HG02870 (cell line): ENCODE data around the gene NPTN.
"Not testable (repeated sequence)": the region's sequence is repeated elsewhere in the genome, so short reads cannot be mapped to it uniquely, and the experiment has no call there.

Experiments
- ATAC-seq: cut with Tn5 transposase; IDR thresholded peaks from one replicate; pipeline ENCODE4 v1.9.1; 2021; ENCODE audit warnings: mild to moderate bottlenecking, moderate library complexity; ENCODE audit not compliant: unreplicated experiment

NPTN gene

GRCh38 chr15:73601451-73602445 is 31.4 kb downstream of the NPTN start:
- ATAC-seq: no peak

GRCh38 chr15:73600413-73601335 is 32.5 kb downstream of the NPTN start:
- no peak for ATAC-seq

- ATAC-seq: no peak
Observed at GRCh38 chr15:73599934-73600333, 33.3 kb downstream of the NPTN start.

DNA sequence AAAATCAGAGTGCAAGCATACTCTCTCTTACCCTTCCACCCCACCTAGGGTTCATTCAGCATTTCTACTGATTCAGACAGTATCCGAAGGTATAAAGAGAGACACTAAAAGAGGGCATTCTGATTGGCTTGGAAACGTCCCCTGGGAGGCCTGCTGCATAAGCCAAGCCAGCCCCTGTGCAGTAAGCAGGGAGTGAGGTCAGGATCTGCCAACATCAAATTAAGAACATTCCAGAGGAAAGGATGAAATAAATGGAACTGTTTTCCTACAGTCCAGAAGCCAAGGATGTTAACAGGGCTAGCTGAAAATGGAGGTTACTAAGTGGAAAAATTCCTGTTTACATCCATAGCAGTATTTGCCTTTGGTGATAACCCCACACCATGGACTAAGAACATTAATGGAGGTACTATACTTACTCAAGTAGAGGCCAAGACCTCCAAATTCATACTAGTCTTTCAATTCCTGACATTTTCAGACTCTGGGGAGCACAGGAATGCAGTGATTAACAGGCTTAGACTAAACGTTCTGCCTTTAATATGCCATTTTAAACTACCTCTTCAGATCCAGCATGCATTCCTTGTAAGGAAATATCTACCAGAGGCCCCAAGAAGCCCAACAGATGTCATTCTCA is 34.5 kb downstream of the NPTN start:
- ATAC-seq: no peak

- ATAC-seq: no peak
Observed at GRCh38 chr15:73597036-73597638, 36.1 kb downstream of the NPTN start.

- ATAC-seq: no peak
Observed at GRCh38 chr15:73596174-73596573, 37.0 kb downstream of the NPTN start.

DNA sequence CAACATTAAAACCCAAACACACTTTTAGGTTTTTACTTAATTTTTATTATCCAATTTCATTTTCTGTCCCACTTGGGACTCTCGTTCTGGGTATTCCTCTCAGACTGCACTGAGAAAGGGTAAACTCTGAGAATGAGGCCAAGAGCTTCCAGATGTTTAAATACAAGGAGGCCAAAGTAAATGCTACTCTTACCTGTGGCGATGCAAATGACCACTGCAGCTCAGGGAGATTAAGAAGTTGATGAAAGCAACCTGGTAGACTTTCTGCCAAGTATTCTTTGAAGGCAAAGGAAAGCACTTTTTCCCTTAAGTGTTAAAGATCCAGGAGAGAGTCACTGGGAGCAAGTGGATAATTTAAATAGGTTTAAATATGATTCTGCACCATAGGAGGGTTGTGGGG is 39.1 kb downstream of the NPTN start:
- no peak for ATAC-seq

DNA sequence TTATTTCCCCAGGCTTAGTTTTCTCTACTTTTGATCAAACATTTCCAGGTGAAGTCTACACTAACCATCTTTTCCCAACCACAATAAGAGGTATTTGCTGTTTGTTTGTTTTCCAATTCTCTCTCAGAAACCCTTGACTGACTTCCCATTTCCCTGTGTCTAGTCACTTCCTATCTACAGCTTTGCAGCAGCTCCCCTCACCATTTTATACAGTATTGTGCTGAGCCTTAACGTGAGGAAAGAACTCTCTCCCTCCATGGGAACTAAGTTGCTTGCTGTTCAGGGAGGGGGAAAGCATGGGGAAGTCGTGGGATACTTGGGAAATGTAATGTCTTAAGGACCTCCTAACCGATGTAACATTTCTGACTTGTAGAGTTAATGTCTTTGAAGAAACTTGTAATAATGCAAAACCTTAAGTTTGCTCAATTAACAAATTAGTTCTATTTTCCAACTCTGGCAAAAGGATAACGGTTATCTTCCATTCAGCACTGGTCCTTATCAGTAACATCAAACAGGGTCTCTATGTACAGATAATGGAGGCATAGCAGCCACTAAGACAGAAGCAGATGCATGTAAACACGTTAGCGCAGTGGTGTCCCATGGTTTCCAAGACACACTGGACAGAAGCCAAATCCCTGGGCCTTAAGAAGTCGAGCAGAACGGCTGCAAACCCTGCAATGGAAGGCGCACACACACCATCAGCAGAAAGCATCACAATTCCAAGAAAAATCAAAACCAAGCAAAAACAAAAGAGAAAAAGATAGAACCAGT is 39.7 kb downstream of the NPTN start:
- ATAC-seq: no peak

DNA sequence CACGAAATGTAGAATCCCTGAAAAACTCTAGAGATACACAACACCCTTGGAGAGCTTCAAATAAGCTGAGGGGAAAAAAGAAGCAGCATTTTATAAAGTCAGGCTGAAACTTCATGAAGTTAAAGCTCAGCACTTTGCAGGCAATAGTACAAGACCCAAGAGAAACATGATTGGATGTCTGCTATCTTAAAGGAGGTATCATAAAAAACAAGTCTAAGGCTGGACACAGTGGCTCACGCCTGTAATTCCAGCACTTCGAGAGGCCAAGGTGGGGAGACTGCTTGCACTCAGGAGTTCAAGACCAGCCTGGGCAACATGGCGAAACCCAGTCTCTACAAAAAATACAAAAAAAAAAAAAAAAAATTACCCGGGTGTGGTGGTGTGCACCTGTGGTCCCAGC is 42.9 kb downstream of the NPTN start:
- no peak for ATAC-seq

- no peak for ATAC-seq
Observed at GRCh38 chr15:73589766-73590165, 43.4 kb downstream of the NPTN start.

GRCh38 chr15:73585871-73586654 is 47.1 kb downstream of the NPTN start:
- no peak for ATAC-seq

DNA sequence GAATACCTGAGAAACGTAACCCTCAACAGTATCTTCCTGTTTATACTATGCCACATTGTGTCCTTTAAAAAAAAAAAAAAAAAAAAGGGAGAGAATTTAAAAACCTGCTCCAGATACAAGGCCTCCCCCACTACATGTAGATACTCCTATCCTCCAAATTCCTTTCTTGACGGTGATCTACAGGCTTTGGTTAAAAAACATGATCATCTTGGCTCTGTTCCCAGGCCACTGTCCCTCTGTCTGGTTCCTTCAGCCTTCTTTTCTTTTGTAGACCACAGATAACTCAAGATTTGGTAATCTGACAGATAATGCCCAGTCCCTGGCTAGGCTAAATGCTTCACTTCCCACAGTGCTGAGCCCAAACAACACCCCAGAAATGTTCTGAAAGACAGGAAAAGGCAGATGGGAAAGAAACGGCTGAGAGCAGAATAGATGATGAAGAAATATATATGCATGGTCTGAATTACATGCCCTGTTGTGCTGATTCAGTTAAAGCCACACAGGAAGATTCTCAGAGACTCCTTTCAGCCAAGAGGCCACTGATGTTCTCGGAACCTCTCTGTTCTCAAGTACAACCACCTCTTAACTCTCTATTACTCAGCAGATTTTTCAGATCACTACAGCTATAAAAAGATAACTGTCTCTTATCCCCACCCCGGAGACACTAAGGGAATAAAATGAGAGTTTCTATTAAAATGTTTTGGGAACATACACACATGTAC is 48.3 kb downstream of the NPTN start:
- no peak for ATAC-seq

DNA sequence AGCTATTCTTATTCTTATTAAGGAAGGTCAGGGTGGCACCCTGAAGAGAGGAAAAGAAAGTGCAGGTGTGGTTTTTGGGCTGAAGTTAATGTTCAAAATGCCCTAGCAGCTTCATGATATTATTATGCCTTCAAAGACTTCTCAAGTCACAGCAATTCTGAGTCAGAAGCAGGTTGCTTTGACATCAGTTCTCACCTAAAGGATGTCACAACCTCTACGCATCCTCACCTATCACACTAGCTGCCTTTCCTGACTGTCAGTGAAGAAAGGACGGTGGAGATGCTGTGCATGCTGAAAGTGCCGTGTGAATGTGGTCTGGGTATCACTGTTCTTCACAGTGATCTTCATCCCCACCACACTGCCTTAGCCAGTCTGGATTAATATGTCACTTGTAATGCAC is 49.6 kb downstream of the NPTN start:
- no peak for ATAC-seq

DNA sequence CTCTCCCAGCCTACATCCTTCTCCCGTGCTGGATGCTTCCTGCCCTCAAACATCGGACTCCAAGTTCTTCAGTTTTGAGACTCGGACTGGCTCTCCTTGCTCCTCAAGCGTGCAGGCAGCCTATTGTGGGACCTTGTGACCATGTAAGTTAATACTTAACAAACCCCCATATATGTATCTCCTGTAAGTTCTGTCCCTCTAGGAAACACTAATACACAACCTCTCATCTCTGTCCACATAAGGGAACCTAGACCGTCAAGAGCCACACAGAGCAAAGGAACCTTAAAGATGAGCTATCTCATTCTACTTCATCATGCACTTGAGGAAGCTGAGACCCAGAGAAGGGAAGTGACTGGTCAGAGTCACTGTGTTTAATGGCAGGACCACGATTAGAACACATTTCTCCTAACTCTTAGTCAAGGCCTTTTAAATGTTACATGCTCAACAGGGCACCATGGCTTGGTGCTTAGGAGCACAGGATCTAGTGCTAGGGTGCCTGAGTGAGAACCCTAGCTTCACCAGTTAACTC is 50.3 kb downstream of the NPTN start:
- no peak for ATAC-seq

DNA sequence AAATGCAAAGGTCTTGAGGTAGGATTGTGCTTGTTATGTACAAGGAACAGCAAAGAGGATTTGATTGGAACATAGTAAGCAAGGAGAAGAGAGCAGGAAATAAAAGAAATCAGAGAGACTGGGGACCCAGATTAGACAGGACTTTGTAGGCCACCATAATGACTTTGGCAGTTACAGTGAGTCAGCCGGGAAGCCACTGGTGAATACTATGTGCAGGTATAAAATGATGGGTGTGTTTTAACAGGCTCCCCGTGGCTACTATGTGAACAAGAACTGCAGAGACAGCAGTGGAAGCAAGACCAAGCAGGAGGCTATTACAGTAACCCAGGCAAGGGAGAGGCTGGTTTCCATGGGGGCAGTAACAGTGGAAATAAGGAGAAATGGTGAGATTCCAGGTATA is 55.2 kb downstream of the NPTN start:
- ATAC-seq: no peak

GRCh38 chr15:73577593-73577992 is 55.6 kb downstream of the NPTN start:
- ATAC-seq: not testable (repeated sequence)

DNA sequence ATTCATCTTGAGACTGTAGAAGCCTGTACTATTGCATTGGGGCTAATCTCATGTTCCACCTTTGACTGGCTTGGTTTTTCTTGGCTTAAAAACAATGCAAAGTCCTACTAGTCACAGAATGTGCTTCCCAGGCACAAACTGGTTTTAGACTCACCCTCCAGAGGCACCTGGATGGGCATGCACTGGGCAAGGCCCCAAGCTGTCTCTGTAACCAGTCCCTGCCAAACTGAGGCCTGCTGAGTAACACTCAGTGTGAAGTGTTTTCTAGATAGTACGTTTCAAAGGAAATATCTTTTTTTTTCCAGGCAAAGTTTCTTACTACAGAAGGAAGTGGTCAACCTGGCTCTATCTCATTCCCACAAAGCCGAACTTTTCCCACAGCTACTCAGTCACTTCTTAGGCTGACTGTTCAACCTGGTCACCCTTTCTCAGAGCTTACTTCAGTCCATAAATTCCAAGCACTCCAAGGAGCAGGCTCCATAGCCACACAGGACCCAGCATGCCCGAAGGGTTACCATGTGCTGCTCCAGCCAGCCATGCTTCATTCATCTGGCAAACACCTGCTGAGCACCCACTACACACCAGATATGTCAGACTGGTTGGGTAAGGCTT is 57.4 kb downstream of the NPTN start:
- no peak for ATAC-seq

DNA sequence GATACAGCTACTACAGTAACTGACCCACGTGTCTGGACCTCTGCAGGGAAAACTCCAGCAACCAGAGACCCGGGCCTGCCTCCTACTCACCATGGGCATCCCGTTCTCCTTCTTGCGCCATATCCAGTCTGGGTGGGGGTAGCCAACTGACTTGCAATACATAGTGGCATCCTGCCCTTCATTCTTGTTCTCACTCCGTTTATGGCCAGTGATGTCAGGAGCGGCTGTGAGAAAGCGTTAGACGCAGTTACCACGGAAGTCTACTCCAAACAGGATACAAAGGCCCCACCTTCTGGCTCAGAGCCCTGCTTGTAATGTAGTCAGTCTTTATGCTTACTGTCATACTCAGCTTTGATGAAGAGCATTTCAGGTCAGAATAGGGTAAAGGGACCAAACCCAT is 59.6 kb downstream of the NPTN start:
- ATAC-seq: no peak
